Suprapubic skin (tissue), 4 donors: ENCODE data around the gene SRMS. TPM values are rescaled to one million over a fixed set of nuclear protein-coding genes. Genes with fewer than 3 reads are reported as not detected.

Experiments used
- DNase-seq, 2 donors: peaks; one replicate each; pipeline ENCODE4 v3.0.0-alpha.2; 2019; ENCODE audit warnings: low spot score in 2 of 2
- H3K27ac ChIP-seq: fragments of 200-600 bp; sonication (generic); one replicate; pipeline ENCODE4 v1.5.1; 2019
- H3K27me3 ChIP-seq: fragments of 200-600 bp; sonication (generic); one replicate; pipeline ENCODE4 v1.5.1; 2019
- H3K36me3 ChIP-seq: fragments of 200-600 bp; sonication (generic); one replicate; pipeline ENCODE4 v1.5.1; 2019
- H3K4me1 ChIP-seq: fragments of 200-600 bp; sonication (generic); one replicate; pipeline ENCODE4 v1.5.1; 2019
- H3K4me3 ChIP-seq: fragments of 200-600 bp; sonication (generic); one replicate; pipeline ENCODE4 v1.5.1; 2019; ENCODE audit warnings: mild to moderate bottlenecking
- H3K9me3 ChIP-seq: fragments of 200-600 bp; sonication (generic); one replicate; pipeline ENCODE4 v1.5.1; 2019
- EP300 ChIP-seq: sonication (generic); formaldehyde crosslinking; IDR thresholded peaks from one replicate; pipeline ENCODE4 v1.6.1; 2017; ENCODE audit warnings: antibody characterized with exemption
- POLR2A ChIP-seq, 2 donors: fragments of 450-650 bp; IDR thresholded peaks; one replicate each; pipeline ENCODE4 v1.6.1; 2017; ENCODE audit warnings: antibody characterized with exemption in 2 of 2, mild to moderate bottlenecking in 2 of 2, moderate library complexity in 2 of 2
- POLR2AphosphoS5 ChIP-seq, 3 donors: sonication (generic); formaldehyde crosslinking; IDR thresholded peaks; one replicate each; pipeline ENCODE4 v1.6.1; 2017; ENCODE audit warnings: antibody characterized with exemption in 3 of 3
- WGBS: methylation state at CpG from one replicate; pipeline ENCODE4 v1.1.5; 2018; 5-methylcytosine and 5-hydroxymethylcytosine counted together
- total RNA-seq, 4 donors: library from RNA; depleted of rRNA; stranded (reverse); fragments of >200 nt; gene quantifications; one replicate each; pipeline ENCODE4 v1.1.0, GENCODE V29; 2016
- TF ChIP-seq, protein P1 (sequence below), 2 donors: fragments of 200-600 bp in 1 of 2; fragments of 450-650 bp in 1 of 2; sonication (generic) in 1 of 2; IDR thresholded peaks; one replicate each; pipeline ENCODE4 v1.5.1; 2016 to 2019; ENCODE audit warnings: antibody characterized with exemption in 2 of 2, mild to moderate bottlenecking in 1 of 2, moderate library complexity in 1 of 2

The SRMS gene
- total RNA-seq, 4 donors from 2014 or later = 1.3 TPM; not detected in 3

DNA sequence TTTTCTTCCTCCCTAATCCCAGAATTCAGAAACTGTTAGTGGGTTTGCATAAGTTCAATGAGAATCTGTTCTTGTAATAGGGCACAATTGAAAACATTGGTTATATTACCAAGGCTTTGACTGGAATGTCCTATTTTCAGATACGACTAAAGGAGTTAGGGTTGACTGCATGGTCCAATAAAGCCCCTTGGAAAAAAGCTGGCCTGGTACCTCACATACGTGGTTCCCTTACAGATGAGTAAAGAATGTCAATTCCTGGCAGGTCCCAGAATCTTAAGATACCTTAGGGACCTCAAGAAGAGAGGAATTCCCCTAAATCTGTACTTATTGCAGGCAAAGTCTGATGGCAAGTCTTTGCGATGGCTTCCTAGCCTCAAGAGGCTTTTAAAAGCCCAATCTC, 22.4 kb downstream of the SRMS start:
- TF ChIP-seq POLR2AphosphoS5 (IDR thresholded peaks at IDR 0.05) = no peak
- TF ChIP-seq, protein P1, sequence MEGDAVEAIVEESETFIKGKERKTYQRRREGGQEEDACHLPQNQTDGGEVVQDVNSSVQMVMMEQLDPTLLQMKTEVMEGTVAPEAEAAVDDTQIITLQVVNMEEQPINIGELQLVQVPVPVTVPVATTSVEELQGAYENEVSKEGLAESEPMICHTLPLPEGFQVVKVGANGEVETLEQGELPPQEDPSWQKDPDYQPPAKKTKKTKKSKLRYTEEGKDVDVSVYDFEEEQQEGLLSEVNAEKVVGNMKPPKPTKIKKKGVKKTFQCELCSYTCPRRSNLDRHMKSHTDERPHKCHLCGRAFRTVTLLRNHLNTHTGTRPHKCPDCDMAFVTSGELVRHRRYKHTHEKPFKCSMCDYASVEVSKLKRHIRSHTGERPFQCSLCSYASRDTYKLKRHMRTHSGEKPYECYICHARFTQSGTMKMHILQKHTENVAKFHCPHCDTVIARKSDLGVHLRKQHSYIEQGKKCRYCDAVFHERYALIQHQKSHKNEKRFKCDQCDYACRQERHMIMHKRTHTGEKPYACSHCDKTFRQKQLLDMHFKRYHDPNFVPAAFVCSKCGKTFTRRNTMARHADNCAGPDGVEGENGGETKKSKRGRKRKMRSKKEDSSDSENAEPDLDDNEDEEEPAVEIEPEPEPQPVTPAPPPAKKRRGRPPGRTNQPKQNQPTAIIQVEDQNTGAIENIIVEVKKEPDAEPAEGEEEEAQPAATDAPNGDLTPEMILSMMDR (IDR thresholded peaks at IDR 0.05) = no peak
- no peak for TF ChIP-seq EP300
- TF ChIP-seq POLR2A (IDR thresholded peaks at IDR 0.05) = no peak
- peaks cover 20% of the 10 kb centered on the region for H3K4me1 ChIP-seq
- peaks cover 18% of the 10 kb centered on the region for H3K36me3 ChIP-seq
- no peak overlapping the region for H3K4me3 ChIP-seq
- H3K27me3 ChIP-seq = no peaks in the 10 kb centered on the region
- H3K9me3 ChIP-seq = no peaks in the 10 kb centered on the region
- no peak for DNase-seq
- 51% methylated on average over 3 of the region's 3 CpGs for WGBS
- no peak overlapping the region for H3K27ac ChIP-seq

DNA sequence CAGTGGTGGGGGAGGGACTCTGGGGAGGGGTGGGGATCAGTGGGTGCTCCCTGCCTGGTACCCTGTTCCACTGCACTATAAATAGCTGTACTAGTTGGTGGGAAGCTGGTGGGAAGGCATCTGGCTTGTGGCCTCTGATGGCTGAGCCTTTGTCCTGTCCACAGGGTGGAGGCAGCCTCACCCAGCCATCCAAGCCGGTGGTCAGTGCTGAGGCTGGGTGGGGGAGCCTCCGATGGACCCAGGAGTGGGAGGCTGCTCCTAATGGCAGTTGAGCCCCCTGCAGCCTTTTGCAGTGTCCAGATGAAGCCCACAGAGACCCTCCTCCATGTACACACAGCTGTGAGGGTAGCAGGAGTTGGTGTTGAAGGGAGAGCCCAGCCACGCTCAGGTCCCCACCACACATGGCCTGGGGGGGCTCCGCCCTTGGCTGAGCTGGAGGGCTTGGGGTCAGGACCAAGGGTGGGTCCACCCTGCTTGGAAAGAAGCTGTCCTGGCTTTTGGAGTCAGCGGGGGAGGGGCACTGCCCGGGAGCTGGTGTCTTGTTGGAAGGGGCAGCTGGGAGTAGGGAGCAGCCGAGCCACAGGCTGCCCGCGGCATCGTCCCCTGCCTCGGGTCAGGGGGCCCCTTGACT, 24.5 kb downstream of the SRMS start:
- 66% methylated on average over 4 of the region's 11 CpGs for WGBS
- DNase-seq = peak; percentile 77 to 78
- no peaks in the 10 kb centered on the region for H3K9me3 ChIP-seq
- H3K27ac ChIP-seq = peak overlapping the region; percentile 98
- H3K4me1 ChIP-seq = peaks cover 32% of the 10 kb centered on the region
- TF ChIP-seq, protein P1 (IDR thresholded peaks at IDR 0.05) = no peak
- TF ChIP-seq EP300 = no peak
- TF ChIP-seq POLR2A (IDR thresholded peaks at IDR 0.05) = no peak
- TF ChIP-seq POLR2AphosphoS5 (IDR thresholded peaks at IDR 0.05) = no peak
- peaks cover 18% of the 10 kb centered on the region for H3K36me3 ChIP-seq
- peak overlapping the region; percentile 75 for H3K4me3 ChIP-seq
- H3K27me3 ChIP-seq = no peaks in the 10 kb centered on the region

DNA sequence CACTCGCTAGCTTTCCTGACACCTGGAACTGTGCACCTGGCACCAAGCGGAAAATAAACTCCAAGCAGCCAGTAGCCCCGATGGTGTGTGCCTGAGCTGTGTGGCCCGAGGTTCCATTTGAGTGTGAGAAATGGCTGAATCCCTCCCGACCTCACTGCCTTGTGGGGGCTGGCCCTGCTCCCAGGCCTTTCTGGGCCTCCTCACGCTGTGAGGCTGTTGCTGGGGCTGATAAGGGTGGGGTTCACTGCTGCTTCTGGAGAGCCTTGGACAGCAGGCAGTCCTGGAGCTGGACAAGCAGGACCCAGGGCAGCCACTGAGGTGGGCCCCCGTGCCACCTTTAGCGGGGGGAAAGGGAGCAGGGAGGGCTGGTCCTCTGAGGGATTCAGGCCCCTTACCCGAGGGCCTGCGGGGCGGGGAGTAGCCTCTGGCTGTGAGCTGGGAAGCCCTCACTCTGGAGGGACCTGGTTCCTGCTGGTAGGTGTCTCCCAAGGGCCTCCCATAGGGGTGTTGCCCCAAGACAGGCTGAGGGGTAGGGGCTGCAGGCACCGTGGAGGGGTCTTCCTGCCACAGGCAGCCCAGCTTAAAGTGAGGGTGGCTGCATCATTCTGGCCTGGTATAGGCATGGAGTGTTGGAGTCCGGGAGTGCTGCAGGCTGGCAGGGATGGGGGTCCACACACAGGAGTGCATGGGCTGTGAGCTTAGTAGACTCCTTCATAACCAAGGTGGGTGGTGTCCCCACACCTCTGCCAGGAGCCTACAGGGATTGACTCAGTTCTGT, 25.3 kb downstream of the SRMS start:
- peaks cover 32% of the 10 kb centered on the region for H3K4me1 ChIP-seq
- H3K36me3 ChIP-seq = peaks cover 18% of the 10 kb centered on the region
- WGBS = 70% methylated on average over 10 of the region's 13 CpGs
- no peaks in the 10 kb centered on the region for H3K9me3 ChIP-seq
- DNase-seq = no peak
- no peaks in the 10 kb centered on the region for H3K27me3 ChIP-seq
- peak overlapping the region; percentile 75 for H3K4me3 ChIP-seq
- TF ChIP-seq EP300 = no peak
- no peak for TF ChIP-seq POLR2AphosphoS5 (IDR thresholded peaks at IDR 0.05)
- TF ChIP-seq, protein P1 (IDR thresholded peaks at IDR 0.05) = no peak
- no peak for TF ChIP-seq POLR2A (IDR thresholded peaks at IDR 0.05)
- H3K27ac ChIP-seq = peak overlapping the region; percentile 98

DNA sequence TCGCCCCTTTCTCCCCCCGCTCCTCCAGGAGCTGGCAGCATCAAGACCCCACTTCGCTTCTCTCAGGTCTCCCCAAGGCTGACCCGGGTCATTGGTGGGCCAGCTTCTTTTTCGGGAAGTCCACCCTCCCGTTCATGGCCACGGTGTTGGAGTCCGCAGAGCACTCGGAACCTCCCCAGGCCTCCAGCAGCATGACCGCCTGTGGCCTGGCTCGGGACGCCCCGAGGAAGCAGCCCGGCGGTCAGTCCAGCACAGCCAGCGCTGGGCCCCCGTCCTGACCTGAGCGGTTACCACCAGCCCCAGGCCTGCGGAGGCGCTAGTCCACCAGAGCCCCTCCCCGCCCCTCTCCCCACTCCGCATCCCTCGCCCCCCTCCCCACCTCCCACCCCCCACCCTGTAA, 25.9 kb downstream of the SRMS start:
- TF ChIP-seq POLR2AphosphoS5 (IDR thresholded peaks at IDR 0.05) (no peak), POLR2A (IDR thresholded peaks at IDR 0.05) (no peak), EP300 (no peak)
- TF ChIP-seq, protein P1 (IDR thresholded peaks at IDR 0.05) = no peak
- Histone ChIP-seq H3K9me3 (no peaks in the 10 kb centered on the region), H3K27me3 (no peaks in the 10 kb centered on the region), H3K27ac (peak overlapping the region; percentile 98), H3K4me3 (peak overlapping the region; percentile 75), H3K36me3 (peaks cover 18% of the 10 kb centered on the region), H3K4me1 (peaks cover 32% of the 10 kb centered on the region)
- WGBS = 31% methylated on average over 3 of the region's 23 CpGs
- no peak for DNase-seq

DNA sequence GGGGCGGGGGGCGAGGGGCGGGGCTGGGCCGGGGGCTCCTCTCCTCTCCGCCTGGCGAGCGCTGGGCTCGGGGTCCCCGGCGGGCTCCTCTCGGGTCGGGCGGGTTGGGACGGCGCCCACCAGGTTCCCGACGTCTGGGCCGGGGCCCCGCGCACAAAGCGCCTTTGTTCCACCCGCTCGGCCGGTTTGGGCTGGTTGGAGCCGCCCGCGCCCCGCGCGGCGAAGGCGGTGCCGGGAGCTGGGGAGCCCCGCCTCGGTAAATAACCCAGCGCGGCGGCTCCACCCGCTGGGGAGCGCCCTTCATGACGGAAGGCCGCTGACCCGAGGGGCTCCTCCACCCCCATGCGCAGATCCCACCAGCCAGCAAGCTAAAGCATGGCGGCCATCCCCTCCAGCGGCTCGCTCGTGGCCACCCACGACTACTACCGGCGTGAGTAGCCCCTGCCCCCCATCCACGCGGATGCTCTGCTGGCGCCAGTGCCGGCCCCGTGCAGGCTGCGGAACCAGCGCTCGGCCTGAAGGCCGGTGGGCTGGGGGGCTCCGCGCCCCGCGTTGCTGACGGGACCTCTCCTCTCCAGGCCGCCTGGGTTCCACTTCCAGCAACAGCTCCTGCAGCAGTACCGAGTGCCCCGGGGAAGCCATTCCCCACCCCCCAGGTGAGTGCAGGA, 26.5 kb downstream of the SRMS start:
- peak overlapping the region; percentile 75 for H3K4me3 ChIP-seq
- H3K9me3 ChIP-seq = no peaks in the 10 kb centered on the region
- TF ChIP-seq POLR2AphosphoS5 (IDR thresholded peaks at IDR 0.05) = peak in 1 of 3 donors; percentile 12
- TF ChIP-seq EP300 = no peak
- TF ChIP-seq, protein P1 (IDR thresholded peaks at IDR 0.05) = no peak
- TF ChIP-seq POLR2A (IDR thresholded peaks at IDR 0.05) = no peak
- H3K27me3 ChIP-seq = no peaks in the 10 kb centered on the region
- WGBS = under 1% methylated on average over 17 of the region's 68 CpGs
- peak; percentile 84 to 89 for DNase-seq
- H3K36me3 ChIP-seq = peaks cover 18% of the 10 kb centered on the region
- H3K27ac ChIP-seq = peak overlapping the region; percentile 98
- peaks cover 32% of the 10 kb centered on the region for H3K4me1 ChIP-seq
